Measurements from ENCODE around the gene NKX6-2.

The NKX6-2 gene

GRCh38 chr10:132748135-132748534 lies 37.8 kb downstream of the NKX6-2 start:
- Histone ChIP-seq H3K27me3 (ENCODE audit: control insufficient read depth in 3 of 3, insufficient read depth in 3 of 3, low read depth in 1 of 3, low read length in 3 of 3) (peaks cover 0 to 44% (median 0%) of the 10 kb centered on the region in 3 experiments), H3K4ac (ENCODE audit: low read length) (no peak overlapping the region), H3K23ac (ENCODE audit: low read depth, low read length, poor library complexity) (no peak overlapping the region), H3K4me3 (ENCODE audit: low read length in 2 of 2) (no peak overlapping the region), H4K8ac (ENCODE audit: low read depth, low read length) (no peak overlapping the region), H4K91ac (ENCODE audit: low read depth, low read length, poor library complexity) (no peak overlapping the region), H3K4me1 (ENCODE audit: control insufficient read depth in 2 of 2, insufficient read depth in 1 of 2, low read depth in 1 of 2, low read length in 2 of 2) (peaks cover 17 to 37% of the 10 kb centered on the region in 2 donors), H3K9me3 (replicated peaks in 1 of 2; ENCODE audit: control insufficient read depth in 2 of 2, insufficient read depth in 1 of 2, low read depth in 1 of 2, low read length in 2 of 2) (peaks cover 0 to 3% of the 10 kb centered on the region in 2 donors), H3K14ac (ENCODE audit: low read length) (no peak overlapping the region), H3K79me1 (ENCODE audit: low read depth, low read length) (peaks cover 11% of the 10 kb centered on the region), H3K36me3 (replicated peaks in 1 of 2; ENCODE audit: control insufficient read depth in 2 of 2, insufficient read depth in 2 of 2, low read length in 2 of 2) (peaks cover 2 to 7% of the 10 kb centered on the region in 2 donors), H2BK15ac (ENCODE audit: low read length) (no peak overlapping the region), H2BK12ac (ENCODE audit: low read length) (no peak overlapping the region), H3K4me2 (ENCODE audit: insufficient read depth, low read length, poor library complexity, severe bottlenecking) (no peak overlapping the region), H3K9ac (ENCODE audit: low read depth, low read length, poor library complexity) (no peak overlapping the region), H2AK5ac (ENCODE audit: low read depth, low read length) (no peak overlapping the region), H2BK5ac (ENCODE audit: low read length) (no peak overlapping the region), H2BK120ac (ENCODE audit: low read depth, low read length) (no peak overlapping the region), H2AFZ (ENCODE audit: low read length) (no peak overlapping the region), H3K18ac (ENCODE audit: low read length) (no peak overlapping the region), H3K27ac (replicated peaks; ENCODE audit: low read length) (no peak overlapping the region)
- WGBS, 2 donors (ENCODE audit: extremely low coverage in 2 of 2, insufficient read length in 2 of 2, insufficient replicate concordance in 1 of 2), result no CpG with 5 or more reads among the region's 15 CpGs
- DNase-seq (ENCODE audit: low spot score), result no peak

GRCh38 chr10:132746801-132747625 lies 38.9 kb downstream of the NKX6-2 start:
- peak overlapping the region; percentile 62 for H3K18ac ChIP-seq (ENCODE audit: low read length)
- H3K23ac ChIP-seq (ENCODE audit: low read depth, low read length, poor library complexity), result no peak overlapping the region
- no peak overlapping the region for H2BK15ac ChIP-seq (ENCODE audit: low read length)
- DNase-seq (ENCODE audit: low spot score), result peak; percentile 71
- no peak overlapping the region for H3K9ac ChIP-seq (ENCODE audit: low read depth, low read length, poor library complexity)
- no peak overlapping the region for H3K4ac ChIP-seq (ENCODE audit: low read length)
- WGBS, 2 donors (ENCODE audit: extremely low coverage in 2 of 2, insufficient read length in 2 of 2, insufficient replicate concordance in 1 of 2), result no CpG with 5 or more reads among the region's 29 CpGs
- H3K79me1 ChIP-seq (ENCODE audit: low read depth, low read length), result peaks cover 11% of the 10 kb centered on the region
- H2AK5ac ChIP-seq (ENCODE audit: low read depth, low read length), result no peak overlapping the region
- peaks cover 2 to 7% of the 10 kb centered on the region in 2 donors for H3K36me3 ChIP-seq (replicated peaks in 1 of 2; ENCODE audit: control insufficient read depth in 2 of 2, insufficient read depth in 2 of 2, low read length in 2 of 2)
- no peak overlapping the region for H3K27ac ChIP-seq (replicated peaks; ENCODE audit: low read length)
- no peak overlapping the region for H2BK5ac ChIP-seq (ENCODE audit: low read length)
- no peak overlapping the region for H2BK12ac ChIP-seq (ENCODE audit: low read length)
- H4K91ac ChIP-seq (ENCODE audit: low read depth, low read length, poor library complexity), result no peak overlapping the region
- H3K27me3 ChIP-seq (ENCODE audit: control insufficient read depth in 3 of 3, insufficient read depth in 3 of 3, low read depth in 1 of 3, low read length in 3 of 3), result peaks cover 0 to 49% (median 0%) of the 10 kb centered on the region in 3 experiments
- no peak overlapping the region for H3K4me3 ChIP-seq (ENCODE audit: low read length in 2 of 2)
- peaks cover 25 to 45% of the 10 kb centered on the region in 2 donors for H3K4me1 ChIP-seq (ENCODE audit: control insufficient read depth in 2 of 2, insufficient read depth in 1 of 2, low read depth in 1 of 2, low read length in 2 of 2)
- no peak overlapping the region for H2BK120ac ChIP-seq (ENCODE audit: low read depth, low read length)
- H2AFZ ChIP-seq (ENCODE audit: low read length), result peak overlapping the region; percentile 70
- no peak overlapping the region for H3K4me2 ChIP-seq (ENCODE audit: insufficient read depth, low read length, poor library complexity, severe bottlenecking)
- H4K8ac ChIP-seq (ENCODE audit: low read depth, low read length), result no peak overlapping the region
- no peak overlapping the region for H3K14ac ChIP-seq (ENCODE audit: low read length)
- H3K9me3 ChIP-seq (replicated peaks in 1 of 2; ENCODE audit: control insufficient read depth in 2 of 2, insufficient read depth in 1 of 2, low read depth in 1 of 2, low read length in 2 of 2), result peaks cover 0 to 3% of the 10 kb centered on the region in 2 donors

GRCh38 chr10:132746386-132746785 lies 39.6 kb downstream of the NKX6-2 start:
- Histone ChIP-seq H2BK15ac (ENCODE audit: low read length) (no peak overlapping the region), H3K27me3 (ENCODE audit: control insufficient read depth in 3 of 3, insufficient read depth in 3 of 3, low read depth in 1 of 3, low read length in 3 of 3) (peaks cover 0 to 56% (median 0%) of the 10 kb centered on the region in 3 experiments), H3K4me2 (ENCODE audit: insufficient read depth, low read length, poor library complexity, severe bottlenecking) (no peak overlapping the region), H3K14ac (ENCODE audit: low read length) (no peak overlapping the region), H2BK12ac (ENCODE audit: low read length) (no peak overlapping the region), H3K4ac (ENCODE audit: low read length) (no peak overlapping the region), H4K8ac (ENCODE audit: low read depth, low read length) (no peak overlapping the region), H3K36me3 (replicated peaks in 1 of 2; ENCODE audit: control insufficient read depth in 2 of 2, insufficient read depth in 2 of 2, low read length in 2 of 2) (peaks cover 2 to 9% of the 10 kb centered on the region in 2 donors), H4K91ac (ENCODE audit: low read depth, low read length, poor library complexity) (no peak overlapping the region), H2AK5ac (ENCODE audit: low read depth, low read length) (no peak overlapping the region), H2BK120ac (ENCODE audit: low read depth, low read length) (no peak overlapping the region), H2AFZ (ENCODE audit: low read length) (peak overlapping the region; percentile 70), H3K4me1 (ENCODE audit: control insufficient read depth in 2 of 2, insufficient read depth in 1 of 2, low read depth in 1 of 2, low read length in 2 of 2) (peaks cover 25 to 50% of the 10 kb centered on the region in 2 donors), H2BK5ac (ENCODE audit: low read length) (no peak overlapping the region), H3K9me3 (replicated peaks in 1 of 2; ENCODE audit: control insufficient read depth in 2 of 2, insufficient read depth in 1 of 2, low read depth in 1 of 2, low read length in 2 of 2) (peaks cover under 1 to 3% of the 10 kb centered on the region in 2 donors), H3K27ac (replicated peaks; ENCODE audit: low read length) (no peak overlapping the region), H3K18ac (ENCODE audit: low read length) (no peak overlapping the region), H3K9ac (ENCODE audit: low read depth, low read length, poor library complexity) (no peak overlapping the region), H3K23ac (ENCODE audit: low read depth, low read length, poor library complexity) (no peak overlapping the region), H3K4me3 (ENCODE audit: low read length in 2 of 2) (no peak overlapping the region), H3K79me1 (ENCODE audit: low read depth, low read length) (peaks cover 11% of the 10 kb centered on the region)
- WGBS, 2 donors (ENCODE audit: extremely low coverage in 2 of 2, insufficient read length in 2 of 2, insufficient replicate concordance in 1 of 2), result no CpG with 5 or more reads among the region's 14 CpGs
- no peak for DNase-seq (ENCODE audit: low spot score)

- peaks cover 25 to 50% of the 10 kb centered on the region in 2 donors for H3K4me1 ChIP-seq (ENCODE audit: control insufficient read depth in 2 of 2, insufficient read depth in 1 of 2, low read depth in 1 of 2, low read length in 2 of 2)
- H3K9ac ChIP-seq (ENCODE audit: low read depth, low read length, poor library complexity), result peak overlapping the region; percentile 70
- no peak overlapping the region for H4K91ac ChIP-seq (ENCODE audit: low read depth, low read length, poor library complexity)
- DNase-seq (ENCODE audit: low spot score), result no peak
- H3K23ac ChIP-seq (ENCODE audit: low read depth, low read length, poor library complexity), result peak overlapping the region; percentile 49
- H3K9me3 ChIP-seq (replicated peaks in 1 of 2; ENCODE audit: control insufficient read depth in 2 of 2, insufficient read depth in 1 of 2, low read depth in 1 of 2, low read length in 2 of 2), result peaks cover 2 to 5% of the 10 kb centered on the region in 2 donors
- no peak overlapping the region for H4K8ac ChIP-seq (ENCODE audit: low read depth, low read length)
- H2BK15ac ChIP-seq (ENCODE audit: low read length), result peak overlapping the region; percentile 58
- H2BK120ac ChIP-seq (ENCODE audit: low read depth, low read length), result no peak overlapping the region
- H3K4ac ChIP-seq (ENCODE audit: low read length), result no peak overlapping the region
- H2AK5ac ChIP-seq (ENCODE audit: low read depth, low read length), result peak overlapping the region; percentile 70
- H3K36me3 ChIP-seq (replicated peaks in 1 of 2; ENCODE audit: control insufficient read depth in 2 of 2, insufficient read depth in 2 of 2, low read length in 2 of 2), result peaks cover 2 to 10% of the 10 kb centered on the region in 2 donors
- H2BK12ac ChIP-seq (ENCODE audit: low read length), result peak overlapping the region; percentile 81
- peak overlapping the region; percentile 91 for H3K18ac ChIP-seq (ENCODE audit: low read length)
- H3K27me3 ChIP-seq (ENCODE audit: control insufficient read depth in 3 of 3, insufficient read depth in 3 of 3, low read depth in 1 of 3, low read length in 3 of 3), result peaks cover 0 to 57% (median 0%) of the 10 kb centered on the region in 3 experiments
- H2BK5ac ChIP-seq (ENCODE audit: low read length), result no peak overlapping the region
- no peak overlapping the region for H3K14ac ChIP-seq (ENCODE audit: low read length)
- no peak overlapping the region for H3K4me2 ChIP-seq (ENCODE audit: insufficient read depth, low read length, poor library complexity, severe bottlenecking)
- H3K79me1 ChIP-seq (ENCODE audit: low read depth, low read length), result peaks cover 11% of the 10 kb centered on the region
- H3K27ac ChIP-seq (replicated peaks; ENCODE audit: low read length), result no peak overlapping the region
- H3K4me3 ChIP-seq (ENCODE audit: low read length in 2 of 2), result no peak overlapping the region
- WGBS, 2 donors (ENCODE audit: extremely low coverage in 2 of 2, insufficient read length in 2 of 2, insufficient replicate concordance in 1 of 2), result no CpG with 5 or more reads among the region's 13 CpGs
- H2AFZ ChIP-seq (ENCODE audit: low read length), result no peak overlapping the region
Observed at GRCh38 chr10:132745971-132746370, 40.0 kb downstream of the NKX6-2 start.

All from neuronal stem cell (in vitro differentiated cells).